Subcutaneous abdominal adipose tissue (tissue), 5 donors: Measurements from ENCODE around the gene BAK1.

Source experiments
- H3K27ac ChIP-seq: one replicate; pipeline ENCODE4 v1.7.0; 2013; ENCODE audit warnings: low read depth, mild to moderate bottlenecking, inconsistent platforms, low read length, moderate library complexity
- H3K27me3 ChIP-seq, 5 donors: one replicate each; pipeline ENCODE4 v1.7.0; 2013; ENCODE audit warnings: low read length in 5 of 5, inconsistent platforms in 1 of 5; ENCODE audit not compliant: control insufficient read depth in 5 of 5, insufficient read depth in 4 of 5
- H3K36me3 ChIP-seq, 5 donors: one replicate each; pipeline ENCODE4 v1.7.0; 2013; ENCODE audit warnings: low read length in 5 of 5; ENCODE audit not compliant: control insufficient read depth in 5 of 5, insufficient read depth in 5 of 5
- H3K4me1 ChIP-seq, 5 donors: one replicate each; pipeline ENCODE4 v1.7.0; 2013; ENCODE audit warnings: low read length in 5 of 5, mild to moderate bottlenecking in 3 of 5, moderate library complexity in 1 of 5; ENCODE audit not compliant: control insufficient read depth in 5 of 5, insufficient read depth in 5 of 5
- H3K4me3 ChIP-seq, 5 donors: one replicate each; pipeline ENCODE4 v1.7.0; 2013; ENCODE audit warnings: low read length in 5 of 5, low read depth in 1 of 5
- H3K9ac ChIP-seq, 5 donors: one replicate each; pipeline ENCODE4 v1.7.0; 2013; ENCODE audit warnings: low read length in 5 of 5, mild to moderate bottlenecking in 4 of 5, moderate library complexity in 3 of 5
- H3K9me3 ChIP-seq, 5 donors: one replicate each; pipeline ENCODE4 v1.7.0; 2013; ENCODE audit warnings: low read length in 5 of 5; ENCODE audit not compliant: control insufficient read depth in 5 of 5
- donor health status: healthy.
- donor health status: healthy.
- donor health status: healthy.
- donor health status: healthy.
- donor health status: healthy.

The BAK1 gene

DNA sequence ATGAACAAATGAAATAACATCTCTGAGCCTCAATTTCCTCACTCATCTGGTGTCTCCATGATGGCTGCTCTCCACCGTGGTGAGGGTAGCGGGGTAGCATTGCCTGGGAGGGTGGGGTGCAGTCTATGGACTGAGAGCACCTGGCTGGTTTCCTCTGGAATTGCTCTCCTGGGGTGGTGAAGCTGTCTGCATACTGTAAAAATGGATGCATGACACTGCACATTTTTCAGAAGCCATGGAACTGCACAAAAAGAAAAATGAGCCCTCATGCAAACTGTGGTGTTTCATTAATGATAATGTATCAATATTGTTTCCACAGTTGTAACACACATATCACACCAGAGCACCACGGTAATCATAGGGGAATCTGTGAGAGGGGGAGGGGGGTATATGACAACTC, 28.9 kb upstream of the BAK1 start:
- Histone ChIP-seq H3K27ac (no peak overlapping the region), H3K4me1 (peaks cover 0 to 22% (median 9%) of the 10 kb centered on the region in 5 donors), H3K36me3 (no peaks in the 10 kb centered on the region), H3K4me3 (no peak overlapping the region), H3K9ac (no peak overlapping the region), H3K9me3 (peaks cover 0 to 9% (median 0%) of the 10 kb centered on the region in 5 donors), H3K27me3 (peaks cover 2 to 11% (median 4%) of the 10 kb centered on the region in 5 donors)

DNA sequence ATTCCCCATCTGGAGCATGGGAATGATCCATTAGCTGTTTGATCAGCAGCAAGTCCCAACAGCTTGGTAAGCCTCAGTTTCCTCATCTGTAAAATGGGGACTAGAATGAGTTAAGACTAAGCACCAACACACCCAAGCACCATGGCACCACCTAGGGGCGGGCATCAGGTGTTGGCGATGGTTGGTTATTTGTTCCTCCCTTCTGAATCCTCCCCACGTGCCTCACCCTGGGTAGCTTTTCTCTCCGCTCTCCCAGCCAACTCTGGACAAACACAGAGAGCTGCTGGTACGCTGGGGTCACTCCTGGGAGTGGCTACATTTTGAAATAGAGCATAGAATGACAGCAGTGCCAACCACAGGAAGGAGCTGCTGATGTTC, 27.7 kb upstream of the BAK1 start:
- H3K27me3 ChIP-seq = peaks cover 0 to 8% (median 2%) of the 10 kb centered on the region in 5 donors
- no peak overlapping the region for H3K9ac ChIP-seq
- peaks cover 0 to 9% (median 0%) of the 10 kb centered on the region in 5 donors for H3K9me3 ChIP-seq
- no peaks in the 10 kb centered on the region for H3K36me3 ChIP-seq
- H3K27ac ChIP-seq = no peak overlapping the region
- H3K4me3 ChIP-seq = no peak overlapping the region
- peaks cover 0 to 20% (median 9%) of the 10 kb centered on the region in 5 donors for H3K4me1 ChIP-seq

DNA sequence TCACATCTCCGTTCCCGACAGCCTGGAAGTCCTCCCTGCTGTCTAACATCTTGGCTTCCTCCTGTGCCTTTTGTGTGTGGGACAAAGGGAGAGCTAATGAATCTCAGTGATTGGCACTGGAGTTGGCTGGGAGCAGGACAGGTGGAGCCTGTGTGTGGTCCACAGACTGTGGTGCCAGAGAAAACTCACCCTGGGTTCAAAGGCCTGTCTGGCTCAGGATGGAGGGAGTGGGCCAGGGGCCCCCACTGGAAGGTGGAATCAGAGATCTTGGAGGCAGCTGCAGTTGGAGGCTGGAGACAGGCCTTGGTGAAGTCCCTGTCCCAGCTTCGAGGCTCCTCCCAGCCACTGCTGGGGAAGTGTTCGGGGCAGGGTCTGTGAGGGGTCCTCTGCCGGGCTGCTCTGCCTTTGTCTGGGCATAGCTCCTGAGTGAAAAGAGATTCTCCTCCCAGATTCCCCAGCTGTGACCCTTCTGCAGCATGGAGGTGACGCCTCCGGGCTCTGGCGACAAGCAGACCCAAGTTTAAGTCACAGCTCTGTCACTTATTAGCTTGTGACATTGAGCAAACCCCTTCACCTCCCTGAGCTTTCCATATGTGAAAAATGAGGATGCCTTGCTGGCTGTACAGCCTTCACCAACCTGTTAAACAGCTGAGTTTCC, 27.2 kb upstream of the BAK1 start:
- H3K36me3 ChIP-seq = no peaks in the 10 kb centered on the region
- peaks cover 0 to 20% (median 9%) of the 10 kb centered on the region in 5 donors for H3K4me1 ChIP-seq
- no peak overlapping the region for H3K4me3 ChIP-seq
- H3K9me3 ChIP-seq = peaks cover 0 to 9% (median 0%) of the 10 kb centered on the region in 5 donors
- peaks cover 0 to 8% (median 2%) of the 10 kb centered on the region in 5 donors for H3K27me3 ChIP-seq
- no peak overlapping the region for H3K9ac ChIP-seq
- no peak overlapping the region for H3K27ac ChIP-seq

DNA sequence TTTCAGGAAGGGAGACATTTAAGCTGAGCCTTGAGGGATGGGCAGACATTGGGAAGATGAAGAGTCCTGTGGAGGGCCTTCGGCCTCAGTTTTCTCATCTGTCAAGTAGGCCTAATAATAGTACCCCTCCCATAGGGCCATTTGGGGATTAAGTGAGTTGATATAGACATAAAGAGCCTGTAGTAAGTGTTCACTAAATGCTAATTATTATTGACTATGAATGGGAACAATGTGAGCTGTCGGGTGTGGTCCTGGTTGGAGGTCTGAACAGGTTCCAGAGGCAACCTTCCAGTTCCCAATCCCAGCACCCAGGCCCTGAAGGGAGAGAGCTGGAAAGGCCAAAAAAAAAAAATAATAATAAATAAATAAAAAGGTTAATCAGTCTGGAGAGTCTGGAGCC, 26.6 kb upstream of the BAK1 start:
- Histone ChIP-seq H3K4me3 (no peak overlapping the region), H3K9ac (no peak overlapping the region)

DNA sequence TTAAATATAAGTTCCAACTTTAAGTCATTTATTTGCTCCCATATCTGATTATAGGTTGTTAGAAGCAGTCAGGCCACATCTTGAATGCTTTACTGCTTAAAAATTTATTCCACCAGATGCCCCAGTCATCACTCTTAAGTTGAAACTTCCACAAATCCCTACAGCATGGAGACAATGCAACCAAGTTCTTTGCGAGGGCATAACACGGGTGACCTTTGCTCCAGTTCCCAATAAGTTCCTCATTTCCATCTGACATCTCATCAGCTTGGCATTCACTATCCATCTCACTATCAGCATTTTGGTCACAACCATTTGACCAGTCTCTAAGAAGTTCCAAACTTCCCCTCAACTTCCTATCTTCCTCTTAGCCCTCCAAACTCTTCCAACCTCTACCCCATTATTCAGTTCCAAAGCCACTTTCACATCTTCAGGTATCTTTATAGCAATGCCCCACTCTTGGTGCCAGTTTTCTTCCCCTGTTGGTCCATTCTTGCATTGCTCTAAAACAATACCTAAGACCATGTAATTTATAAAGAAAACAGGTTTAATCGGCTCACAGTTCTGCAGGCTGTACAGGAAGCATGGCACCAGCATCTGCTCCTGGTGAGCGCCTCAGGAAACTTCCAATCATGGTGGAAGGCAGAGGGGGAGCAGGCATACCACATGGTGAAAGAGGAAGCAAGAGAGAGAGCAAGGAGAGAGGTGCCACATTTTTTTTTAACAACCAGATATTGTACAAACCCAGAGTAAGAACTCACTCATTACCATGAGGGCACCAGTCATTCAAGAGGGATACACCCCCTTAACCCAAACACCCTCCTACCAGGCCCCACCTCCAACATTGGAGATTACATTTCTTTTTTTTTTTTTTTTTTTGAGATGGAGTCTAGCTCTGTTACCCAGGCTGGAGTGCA, 25.1 kb upstream of the BAK1 start:
- no peak overlapping the region for H3K4me3 ChIP-seq
- H3K27ac ChIP-seq = no peak overlapping the region
- H3K4me1 ChIP-seq = peaks cover 0 to 15% (median 8%) of the 10 kb centered on the region in 5 donors
- H3K36me3 ChIP-seq = no peaks in the 10 kb centered on the region
- peaks cover 0 to 9% (median 0%) of the 10 kb centered on the region in 5 donors for H3K9me3 ChIP-seq
- no peak overlapping the region for H3K9ac ChIP-seq
- peaks cover 0 to 4% (median 1%) of the 10 kb centered on the region in 5 donors for H3K27me3 ChIP-seq

More for the DNA sequence above, 26.6 kb upstream of the BAK1 start:
- Histone ChIP-seq H3K4me1 (peaks cover 0 to 20% (median 9%) of the 10 kb centered on the region in 5 donors), H3K27ac (no peak overlapping the region), H3K27me3 (peaks cover 0 to 8% (median 2%) of the 10 kb centered on the region in 5 donors), H3K9me3 (peaks cover 0 to 9% (median 0%) of the 10 kb centered on the region in 5 donors), H3K36me3 (no peaks in the 10 kb centered on the region)

DNA sequence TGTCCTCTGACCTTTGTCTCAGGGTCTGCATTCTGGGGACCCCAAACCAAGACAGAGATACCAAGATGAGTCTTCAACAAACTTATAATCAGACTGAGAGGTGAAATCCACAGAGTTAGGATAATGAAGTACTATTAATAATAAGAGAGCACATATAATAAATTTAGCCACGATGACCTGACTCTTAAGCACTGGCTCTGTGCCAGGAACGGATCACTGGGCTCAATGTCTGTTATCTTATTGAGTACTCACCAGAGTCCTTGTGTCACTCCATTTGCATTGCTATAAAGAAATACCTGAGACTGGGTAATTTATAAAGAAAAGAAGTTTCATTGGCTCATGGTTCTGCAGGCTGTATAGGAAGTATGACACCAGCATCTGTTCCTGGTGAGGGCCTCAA, 22.1 kb upstream of the BAK1 start:
- no peaks in the 10 kb centered on the region for H3K27me3 ChIP-seq
- peaks cover 0 to 9% (median 0%) of the 10 kb centered on the region in 5 donors for H3K9me3 ChIP-seq
- H3K9ac ChIP-seq = no peak overlapping the region
- no peaks in the 10 kb centered on the region for H3K36me3 ChIP-seq
- no peak overlapping the region for H3K4me3 ChIP-seq
- no peaks in the 10 kb centered on the region for H3K4me1 ChIP-seq
- no peak overlapping the region for H3K27ac ChIP-seq

DNA sequence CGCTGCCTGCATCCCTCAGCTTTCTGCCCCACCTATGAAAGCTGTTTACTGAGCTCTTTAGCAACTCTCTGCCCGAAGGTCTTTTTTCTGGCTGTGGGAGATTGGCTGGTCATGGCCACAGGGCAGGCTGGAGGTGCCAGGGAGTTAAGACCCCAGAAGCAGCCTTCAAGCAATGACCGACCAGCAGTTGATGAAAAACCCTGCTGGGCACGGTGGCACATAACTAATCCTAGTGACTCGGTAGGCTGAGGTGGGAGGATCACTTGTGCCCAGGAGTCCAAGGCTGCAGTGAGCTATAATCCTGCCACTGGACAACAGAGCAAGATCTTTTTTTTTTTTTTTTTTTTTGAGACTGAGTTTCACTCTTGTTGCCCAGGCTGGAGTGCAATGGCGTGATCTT, 20.7 kb upstream of the BAK1 start:
- no peak overlapping the region for H3K4me3 ChIP-seq
- H3K27me3 ChIP-seq = no peaks in the 10 kb centered on the region
- no peaks in the 10 kb centered on the region for H3K36me3 ChIP-seq
- H3K9ac ChIP-seq = no peak overlapping the region
- peaks cover 0 to 9% (median 0%) of the 10 kb centered on the region in 5 donors for H3K9me3 ChIP-seq
- no peaks in the 10 kb centered on the region for H3K4me1 ChIP-seq
- no peak overlapping the region for H3K27ac ChIP-seq

DNA sequence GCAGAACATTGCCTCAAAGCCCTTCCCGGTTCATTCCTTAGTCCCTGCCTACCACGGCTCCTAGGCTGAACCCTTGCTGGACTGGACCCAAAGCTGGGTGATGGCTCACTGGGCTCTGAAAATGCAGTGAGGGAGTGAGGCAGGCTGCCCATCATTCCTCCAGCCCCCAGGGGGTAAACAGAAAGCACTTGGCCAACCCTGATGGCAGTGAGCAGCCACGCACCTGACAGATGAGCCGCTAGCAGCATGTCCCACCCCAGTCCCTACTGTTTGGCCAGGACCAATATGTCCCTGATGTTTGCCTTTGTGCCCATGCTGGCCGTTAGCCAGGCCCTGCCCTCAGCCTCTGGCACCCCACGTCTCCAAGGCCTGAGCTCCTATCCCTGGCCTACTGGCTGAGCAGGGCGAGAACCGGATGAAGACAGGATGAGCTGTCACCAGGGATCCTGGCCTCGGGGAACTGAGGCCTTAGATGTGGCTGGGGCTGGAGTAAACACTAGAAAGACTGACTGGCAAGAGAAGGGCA, 19.4 kb upstream of the BAK1 start:
- Histone ChIP-seq H3K9ac (no peak overlapping the region), H3K27ac (no peak overlapping the region)

DNA sequence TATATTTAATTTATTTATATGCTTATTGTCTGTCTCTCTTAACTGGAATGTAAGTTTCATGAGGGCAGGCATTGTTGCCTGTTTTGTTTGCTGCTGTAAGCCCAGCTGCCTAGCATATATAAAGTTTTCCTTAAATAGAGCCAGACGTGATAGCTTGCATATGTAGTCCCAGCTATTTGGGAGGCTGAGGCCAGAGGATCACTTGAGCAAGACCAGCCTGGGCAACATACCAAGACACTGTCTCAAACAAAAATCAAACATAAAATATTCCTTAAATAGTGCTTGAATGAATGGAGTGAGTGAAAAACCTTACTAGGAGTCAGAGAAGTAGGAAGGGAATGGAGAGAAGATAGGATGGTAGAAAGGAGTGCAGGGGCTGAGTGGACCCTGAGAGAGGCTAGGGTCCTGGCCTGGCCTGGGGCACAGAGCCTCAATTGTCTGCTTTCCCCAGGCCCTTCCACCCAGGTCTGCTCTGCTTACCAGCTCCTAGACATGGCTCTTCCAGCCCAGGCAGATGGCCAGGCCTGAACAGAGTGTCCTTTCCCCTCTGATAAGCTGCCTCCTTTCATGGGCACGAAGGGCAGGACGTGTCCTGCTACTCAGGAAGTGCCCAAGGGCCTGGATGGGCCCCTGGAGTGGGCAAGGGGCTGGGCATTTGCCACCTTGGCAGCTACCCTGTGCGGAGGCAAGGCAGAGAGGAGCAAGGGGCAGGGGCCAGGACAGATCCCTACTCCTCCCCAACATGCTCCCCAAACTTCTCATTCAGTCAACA, 17.7 kb upstream of the BAK1 start:
- H3K27ac ChIP-seq = no peak overlapping the region
- H3K4me1 ChIP-seq = peaks cover 0 to 6% (median 0%) of the 10 kb centered on the region in 5 donors
- H3K36me3 ChIP-seq = no peaks in the 10 kb centered on the region
- no peak overlapping the region for H3K9ac ChIP-seq
- H3K27me3 ChIP-seq = peaks cover 4 to 8% (median 7%) of the 10 kb centered on the region in 5 donors
- H3K4me3 ChIP-seq = no peak overlapping the region
- no peaks in the 10 kb centered on the region for H3K9me3 ChIP-seq

More for the DNA sequence above, 19.4 kb upstream of the BAK1 start:
- H3K4me1 ChIP-seq = no peaks in the 10 kb centered on the region
- H3K36me3 ChIP-seq = no peaks in the 10 kb centered on the region
- peaks cover 0 to 6% (median 0%) of the 10 kb centered on the region in 5 donors for H3K9me3 ChIP-seq
- H3K4me3 ChIP-seq = no peak overlapping the region
- H3K27me3 ChIP-seq = no peaks in the 10 kb centered on the region
